Mucosa of rectum (tissue), 2 donors: ENCODE measurements around the gene MLF1.

ENCODE experiments used
- H3K27ac ChIP-seq, 2 donors: one replicate each; pipeline ENCODE4 v1.7.0; 2013; ENCODE audit warnings: inconsistent platforms in 2 of 2, low read depth in 2 of 2, low read length in 2 of 2
- H3K27me3 ChIP-seq, 2 donors: one replicate each; pipeline ENCODE4 v1.7.0; 2013; ENCODE audit warnings: low read length in 2 of 2; ENCODE audit not compliant: control insufficient read depth in 2 of 2, insufficient read depth in 2 of 2
- H3K36me3 ChIP-seq, 2 donors: one replicate each; pipeline ENCODE4 v1.7.0; 2013; ENCODE audit warnings: low read length in 2 of 2; ENCODE audit not compliant: control insufficient read depth in 2 of 2, insufficient read depth in 2 of 2
- H3K4me1 ChIP-seq, 2 donors: one replicate each; pipeline ENCODE4 v1.7.0; 2013; ENCODE audit warnings: low read length in 2 of 2, mild to moderate bottlenecking in 1 of 2; ENCODE audit not compliant: control insufficient read depth in 2 of 2, insufficient read depth in 2 of 2
- H3K4me3 ChIP-seq, 2 donors: one replicate each; pipeline ENCODE4 v1.7.0; 2013; ENCODE audit warnings: low read length in 2 of 2
- H3K9ac ChIP-seq, 2 donors: one replicate each; pipeline ENCODE4 v1.7.0; 2013; ENCODE audit warnings: low read length in 2 of 2, low read depth in 1 of 2, mild to moderate bottlenecking in 1 of 2
- H3K9me3 ChIP-seq, 2 donors: one replicate each; pipeline ENCODE4 v1.7.0; 2013; ENCODE audit warnings: low read length in 2 of 2; ENCODE audit not compliant: control insufficient read depth in 2 of 2
- donor health status: healthy.
- donor health status: Normal muscosa, but diverticular disease.

Gene MLF1

GRCh38 chr3:158642005-158642404, 71.0 kb downstream of the MLF1 start:
- Histone ChIP-seq H3K27ac (no peak overlapping the region), H3K4me1 (peaks cover 6 to 7% of the 10 kb centered on the region in 2 donors), H3K36me3 (peaks cover 0 to 9% of the 10 kb centered on the region in 2 donors), H3K9ac (no peak overlapping the region), H3K9me3 (no peaks in the 10 kb centered on the region), H3K27me3 (no peaks in the 10 kb centered on the region), H3K4me3 (no peak overlapping the region)

GRCh38 chr3:158642474-158643210, 71.6 kb downstream of the MLF1 start:
- peaks cover 0 to 14% of the 10 kb centered on the region in 2 donors for H3K36me3 ChIP-seq
- H3K27me3 ChIP-seq = no peaks in the 10 kb centered on the region
- H3K27ac ChIP-seq = no peak overlapping the region
- no peak overlapping the region for H3K4me3 ChIP-seq
- no peak overlapping the region for H3K9ac ChIP-seq
- no peaks in the 10 kb centered on the region for H3K9me3 ChIP-seq
- H3K4me1 ChIP-seq = peaks cover 6 to 7% of the 10 kb centered on the region in 2 donors

- Histone ChIP-seq H3K4me1 (peaks cover 6 to 7% of the 10 kb centered on the region in 2 donors), H3K36me3 (peaks cover 4 to 22% of the 10 kb centered on the region in 2 donors), H3K4me3 (peak within 1 kb of the TSS; percentile 96 to 99), H3K27ac (peak within 1 kb of the TSS; percentile 78 to 86), H3K9ac (peak within 1 kb of the TSS; percentile 83 to 94), H3K27me3 (no peaks in the 10 kb centered on the region), H3K9me3 (no peaks in the 10 kb centered on the region)
Measured at GRCh38 chr3:158644345-158644908, 73.4 kb downstream of the MLF1 start, which contains the start of gene GFM1. GFM1 (plus strand) TSS chr3:158644527; CDS start chr3:158644635, 108 bp downstream.

GRCh38 chr3:158649791-158650190, 78.8 kb downstream of the MLF1 start:
- H3K4me1 ChIP-seq = peaks cover 6 to 7% of the 10 kb centered on the region in 2 donors
- H3K27me3 ChIP-seq = no peaks in the 10 kb centered on the region
- H3K27ac ChIP-seq = no peak overlapping the region
- no peak overlapping the region for H3K9ac ChIP-seq
- no peak overlapping the region for H3K4me3 ChIP-seq
- H3K36me3 ChIP-seq = peaks cover 24 to 55% of the 10 kb centered on the region in 2 donors
- H3K9me3 ChIP-seq = no peaks in the 10 kb centered on the region

- Histone ChIP-seq H3K4me1 (no peaks in the 10 kb centered on the region), H3K9me3 (no peaks in the 10 kb centered on the region), H3K9ac (no peak overlapping the region), H3K36me3 (peaks cover 32 to 64% of the 10 kb centered on the region in 2 donors), H3K27me3 (no peaks in the 10 kb centered on the region), H3K4me3 (no peak overlapping the region), H3K27ac (no peak overlapping the region)
Measured at GRCh38 chr3:158651192-158651591, 80.2 kb downstream of the MLF1 start.

GRCh38 chr3:158652463-158652862, 81.5 kb downstream of the MLF1 start:
- H3K9me3 ChIP-seq = no peaks in the 10 kb centered on the region
- H3K36me3 ChIP-seq = peaks cover 34 to 54% of the 10 kb centered on the region in 2 donors
- H3K27ac ChIP-seq = no peak overlapping the region
- H3K27me3 ChIP-seq = no peaks in the 10 kb centered on the region
- H3K9ac ChIP-seq = no peak overlapping the region
- H3K4me3 ChIP-seq = no peak overlapping the region
- no peaks in the 10 kb centered on the region for H3K4me1 ChIP-seq
